ENCODE results near the gene TMEM132A. TPM values are rescaled to one million over a fixed set of nuclear protein-coding genes. Genes with fewer than 3 reads are reported as not detected.

TMEM132A gene
- total RNA-seq, 2 donors from 2014 or later = 9.3 to 12.2 TPM

DNA sequence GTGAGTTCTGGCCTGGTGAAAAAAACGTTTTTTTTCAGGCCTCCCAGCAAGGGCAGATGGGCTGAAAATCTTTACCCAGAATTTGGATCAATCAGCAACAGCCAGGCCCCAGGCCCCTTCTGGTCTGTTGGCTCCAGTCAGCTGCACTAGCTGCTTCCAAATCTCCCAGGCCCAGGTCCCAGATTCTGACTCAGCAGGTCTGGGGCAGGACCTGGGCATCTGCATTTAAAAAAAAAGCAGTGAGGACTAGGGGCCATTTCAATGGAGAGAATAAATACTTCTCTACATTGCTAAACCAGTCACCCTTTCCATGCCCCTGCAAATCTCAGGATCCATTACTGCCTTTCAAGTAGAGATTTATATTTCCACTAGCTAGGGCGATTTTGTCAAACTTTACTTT is 23.4 kb downstream of the TMEM132A start:
- intact Hi-C loops (cut with DNase I) = no loop called here
- TF ChIP-seq POLR2A (IDR thresholded peaks at IDR 0.05) (no peak), CTCF (IDR thresholded peaks at IDR 0.05) (no peak)
- no peak overlapping the region for H3K4me3 ChIP-seq
- H3K36me3 ChIP-seq (replicated peaks in 1 of 2; ENCODE audit: insufficient read depth in 1 of 2, low read depth in 2 of 2) = no peaks in the 10 kb centered on the region
- H3K27ac ChIP-seq = no peak overlapping the region
- H3K4me1 ChIP-seq = no peaks in the 10 kb centered on the region
- peaks cover 0 to 5% of the 10 kb centered on the region in 2 donors for H3K27me3 ChIP-seq
- WGBS, 2 donors = 32 to 35% methylated on average over 2 of the region's 2 CpGs
- no peaks in the 10 kb centered on the region for H3K9me3 ChIP-seq
- no peak for ATAC-seq
- no peak for DNase-seq

- no peak for DNase-seq
- peaks cover 0 to 5% of the 10 kb centered on the region in 2 donors for H3K27me3 ChIP-seq
- TF ChIP-seq POLR2A (IDR thresholded peaks at IDR 0.05) (no peak), CTCF (IDR thresholded peaks at IDR 0.05) (no peak)
- intact Hi-C loops (cut with DNase I) = no loop called here
- no peak overlapping the region for H3K27ac ChIP-seq
- no peaks in the 10 kb centered on the region for H3K36me3 ChIP-seq (replicated peaks in 1 of 2; ENCODE audit: insufficient read depth in 1 of 2, low read depth in 2 of 2)
- ATAC-seq = no peak
- no peak overlapping the region for H3K4me3 ChIP-seq
- H3K9me3 ChIP-seq = no peaks in the 10 kb centered on the region
- H3K4me1 ChIP-seq = no peaks in the 10 kb centered on the region
- WGBS, 2 donors = 47 to 55% methylated on average over 4 to 5 of the region's 5 CpGs
Measured at GRCh38 chr11:60948250-60948649, 24.0 kb downstream of the TMEM132A start.

- no peaks in the 10 kb centered on the region for H3K9me3 ChIP-seq
- H3K4me3 ChIP-seq = no peak overlapping the region
- no peak overlapping the region for H3K27ac ChIP-seq
- H3K27me3 ChIP-seq = peaks cover 0 to 5% of the 10 kb centered on the region in 2 donors
- TF ChIP-seq POLR2A (IDR thresholded peaks at IDR 0.05) (no peak), CTCF (IDR thresholded peaks at IDR 0.05) (no peak)
- no peak for DNase-seq
- no peaks in the 10 kb centered on the region for H3K4me1 ChIP-seq
- H3K36me3 ChIP-seq (replicated peaks in 1 of 2; ENCODE audit: insufficient read depth in 1 of 2, low read depth in 2 of 2) = no peaks in the 10 kb centered on the region
- WGBS, 2 donors = 70 to 83% methylated on average over 6 of the region's 6 CpGs
- intact Hi-C loops (cut with DNase I) = no loop called here
- no peak for ATAC-seq
Measured at GRCh38 chr11:60950024-60950423, 25.8 kb downstream of the TMEM132A start.

DNA sequence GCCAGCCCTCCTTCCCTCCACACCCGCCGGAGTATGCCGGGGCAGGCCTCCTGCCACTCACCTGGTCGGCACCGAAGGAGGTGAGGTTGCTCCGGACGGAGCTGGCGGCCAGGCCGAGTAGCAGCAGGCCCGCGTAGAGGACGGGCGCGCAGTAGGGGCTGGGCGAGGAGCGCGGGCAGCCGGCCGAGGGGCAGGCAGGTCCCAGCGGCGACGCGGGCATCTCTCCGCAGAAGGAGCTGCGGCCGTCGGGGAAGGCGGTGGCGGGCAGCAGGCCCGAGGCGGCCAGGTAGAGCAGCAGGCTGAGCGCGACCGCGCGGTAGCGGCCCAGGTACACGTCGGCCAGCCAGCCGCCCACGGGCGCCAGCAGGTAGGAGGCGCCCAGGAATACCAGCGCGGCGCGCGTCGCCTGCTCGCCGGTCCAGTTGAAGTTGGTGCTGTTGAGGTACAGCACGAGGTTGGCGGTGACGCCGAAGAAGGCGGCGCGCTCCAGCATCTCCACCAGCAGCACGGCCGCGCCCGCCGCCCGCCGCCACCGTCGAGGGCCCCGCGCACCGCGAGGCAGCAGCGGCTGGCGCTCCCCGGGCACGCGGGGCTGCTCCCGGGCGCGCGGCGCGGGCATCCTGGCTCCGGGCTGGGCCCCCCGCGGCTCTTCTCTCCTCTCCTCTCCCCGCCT is 26.8 kb downstream of the TMEM132A start:
- no peak for ATAC-seq
- intact Hi-C loops (cut with DNase I) = no loop called here
- peak overlapping the region in 2 of 4 donors; percentile 62 to 80 for H3K27ac ChIP-seq
- no peaks in the 10 kb centered on the region for H3K9me3 ChIP-seq
- 21 to 31% methylated on average over 14 to 49 of the region's 86 CpGs for WGBS, 2 donors
- DNase-seq = no peak
- no peaks in the 10 kb centered on the region for H3K4me1 ChIP-seq
- no peaks in the 10 kb centered on the region for H3K36me3 ChIP-seq (replicated peaks in 1 of 2; ENCODE audit: insufficient read depth in 1 of 2, low read depth in 2 of 2)
- H3K27me3 ChIP-seq = peaks cover 0 to 5% of the 10 kb centered on the region in 2 donors
- H3K4me3 ChIP-seq = no peak overlapping the region
- TF ChIP-seq POLR2A (IDR thresholded peaks at IDR 0.05) (no peak), CTCF (IDR thresholded peaks at IDR 0.05) (no peak)

DNA sequence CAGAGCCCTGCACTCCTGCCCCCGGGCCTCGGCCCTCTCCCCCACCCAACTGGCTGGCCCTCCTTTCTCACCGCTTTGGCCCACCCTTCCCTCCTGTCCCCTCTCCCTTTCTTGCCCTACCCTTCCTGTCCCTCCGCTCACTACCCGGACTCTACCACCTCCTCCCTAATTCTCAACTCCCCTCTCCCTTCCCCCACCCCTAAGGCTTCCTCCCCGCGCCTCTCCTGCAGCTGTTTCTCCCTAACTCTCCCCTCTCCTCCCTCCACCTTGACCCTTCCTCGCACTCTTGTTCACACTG is 27.3 kb downstream of the TMEM132A start:
- ATAC-seq = no peak
- Histone ChIP-seq H3K27ac (peak overlapping the region in 3 of 4 donors; percentile 62 to 80 (median 62)), H3K9me3 (no peaks in the 10 kb centered on the region), H3K27me3 (peaks cover 0 to 5% of the 10 kb centered on the region in 2 donors), H3K36me3 (replicated peaks in 1 of 2; ENCODE audit: insufficient read depth in 1 of 2, low read depth in 2 of 2) (no peaks in the 10 kb centered on the region), H3K4me3 (no peak overlapping the region), H3K4me1 (no peaks in the 10 kb centered on the region)
- 32 to 47% methylated on average over 6 to 8 of the region's 8 CpGs for WGBS, 2 donors
- no peak for TF ChIP-seq POLR2A (IDR thresholded peaks at IDR 0.05)
- no peak for TF ChIP-seq CTCF (IDR thresholded peaks at IDR 0.05)
- intact Hi-C loops (cut with DNase I) = no loop called here
- no peak for DNase-seq
